ENCODE measurements around the gene CASP3. TPM values are rescaled to one million over a fixed set of nuclear protein-coding genes. Genes with fewer than 3 reads are reported as not detected.
"Not testable (repeated sequence)": the region's sequence is repeated elsewhere in the genome, so short reads cannot be mapped to it uniquely, and the experiment has no call there.

CASP3 gene
- total and polyA plus RNA-seq, 9 of the 15 experiments (the other 6 are each of a cell fraction or from before 2014, with no cell fraction given): 17.6 to 40.1 (median 31.8) TPM

GRCh38 chr4:184607429-184607828 is 41.8 kb downstream of the CASP3 start:
- 18% methylated on average over 2 of the region's 2 CpGs for WGBS (ENCODE audit: insufficient coverage, low coverage, missing lambda C conversion rate)
- FAIRE-seq: not testable (repeated sequence)

GRCh38 chr4:184602857-184603256 is 46.4 kb downstream of the CASP3 start:
- H3K27me3 ChIP-seq (ENCODE audit: control insufficient read depth in 2 of 2, insufficient read depth in 2 of 2, low read length in 2 of 2); CTCF ChIA-PET (ENCODE audit: low intra/inter-chr PET ratio); H3K9ac ChIP-seq (ENCODE audit: insufficient read depth in 1 of 2, low read depth in 2 of 2, low read length in 2 of 2); BruUV-seq (replicated peaks); in situ Hi-C loops (cut with MboI); H3K4me3 ChIP-seq; H3K9me3 ChIP-seq (replicated peaks; ENCODE audit: control insufficient read depth, insufficient read depth, low read depth, low read length); POLR2A ChIA-PET; intact Hi-C loops (cut with micrococcal nuclease); FAIRE-seq; ATAC-seq; H4K20me1 ChIP-seq (replicated peaks; ENCODE audit: control insufficient read depth, insufficient read depth, low read length); H3K27ac ChIP-seq (ENCODE audit: extremely low read depth, low read depth, low read length); H3K79me2 ChIP-seq (ENCODE audit: control insufficient read depth, insufficient read depth, low read length); DNase-seq (ENCODE audit: extremely low read depth in 1 of 4, low spot score in 3 of 4); H3K4me2 ChIP-seq (ENCODE audit: insufficient read depth, low read length); H3K36me3 ChIP-seq (ENCODE audit: control insufficient read depth, insufficient read depth, low read length); H2AFZ ChIP-seq (ENCODE audit: low read depth, low read length); H3K9me1 ChIP-seq (ENCODE audit: control insufficient read depth, insufficient read depth, low read length): not testable (repeated sequence)
- WGBS (ENCODE audit: insufficient coverage, low coverage, missing lambda C conversion rate): 0% methylated on average over 1 of the region's 1 CpG
- peaks cover 7 to 15% of the 10 kb centered on the region in 2 experiments for H3K4me1 ChIP-seq (replicated peaks in 1 of 2; ENCODE audit: control insufficient read depth in 2 of 2, insufficient read depth in 2 of 2, low read length in 2 of 2)

More at GRCh38 chr4:184607429-184607828, 41.8 kb downstream of the CASP3 start:
- H4K20me1 ChIP-seq (replicated peaks; ENCODE audit: control insufficient read depth, insufficient read depth, low read length); H3K4me1 ChIP-seq (replicated peaks in 1 of 2; ENCODE audit: control insufficient read depth in 2 of 2, insufficient read depth in 2 of 2, low read length in 2 of 2); H3K9me1 ChIP-seq (ENCODE audit: control insufficient read depth, insufficient read depth, low read length); in situ Hi-C loops (cut with MboI); CTCF ChIA-PET (ENCODE audit: low intra/inter-chr PET ratio); intact Hi-C loops (cut with micrococcal nuclease); H3K27me3 ChIP-seq (ENCODE audit: control insufficient read depth in 2 of 2, insufficient read depth in 2 of 2, low read length in 2 of 2); H3K9me3 ChIP-seq (replicated peaks; ENCODE audit: control insufficient read depth, insufficient read depth, low read depth, low read length); BruUV-seq (replicated peaks); H3K36me3 ChIP-seq (ENCODE audit: control insufficient read depth, insufficient read depth, low read length); POLR2A ChIA-PET; DNase-seq (ENCODE audit: extremely low read depth in 1 of 4, low spot score in 3 of 4); H3K4me3 ChIP-seq; H3K9ac ChIP-seq (ENCODE audit: insufficient read depth in 1 of 2, low read depth in 2 of 2, low read length in 2 of 2); H3K79me2 ChIP-seq (ENCODE audit: control insufficient read depth, insufficient read depth, low read length); ATAC-seq; H3K27ac ChIP-seq (ENCODE audit: extremely low read depth, low read depth, low read length); H3K4me2 ChIP-seq (ENCODE audit: insufficient read depth, low read length); H2AFZ ChIP-seq (ENCODE audit: low read depth, low read length): not testable (repeated sequence)
- TF ChIP-seq ZNF146 (CRISPR knock-in tag; IDR thresholded peaks at IDR 0.05; ENCODE audit: unreplicated experiment): peak; percentile 65

GRCh38 chr4:184600982-184601381 is 48.3 kb downstream of the CASP3 start:
- not testable (repeated sequence) for H4K20me1 ChIP-seq (replicated peaks; ENCODE audit: control insufficient read depth, insufficient read depth, low read length)

More at GRCh38 chr4:184600982-184601381, 48.3 kb downstream of the CASP3 start:
- 29% methylated on average over 7 of the region's 8 CpGs for WGBS (ENCODE audit: insufficient coverage, low coverage, missing lambda C conversion rate)
- H3K27me3 ChIP-seq (ENCODE audit: control insufficient read depth in 2 of 2, insufficient read depth in 2 of 2, low read length in 2 of 2); DNase-seq (ENCODE audit: extremely low read depth in 1 of 4, low spot score in 3 of 4); H3K4me2 ChIP-seq (ENCODE audit: insufficient read depth, low read length); H3K9me1 ChIP-seq (ENCODE audit: control insufficient read depth, insufficient read depth, low read length); BruUV-seq (replicated peaks); H3K27ac ChIP-seq (ENCODE audit: extremely low read depth, low read depth, low read length); FAIRE-seq; H3K79me2 ChIP-seq (ENCODE audit: control insufficient read depth, insufficient read depth, low read length); ATAC-seq; H3K4me3 ChIP-seq; H2AFZ ChIP-seq (ENCODE audit: low read depth, low read length); H3K9me3 ChIP-seq (replicated peaks; ENCODE audit: control insufficient read depth, insufficient read depth, low read depth, low read length); H3K36me3 ChIP-seq (ENCODE audit: control insufficient read depth, insufficient read depth, low read length); CTCF ChIA-PET (ENCODE audit: low intra/inter-chr PET ratio); intact Hi-C loops (cut with micrococcal nuclease); in situ Hi-C loops (cut with MboI): not testable (repeated sequence)
- H3K4me1 ChIP-seq (replicated peaks in 1 of 2; ENCODE audit: control insufficient read depth in 2 of 2, insufficient read depth in 2 of 2, low read length in 2 of 2): peaks cover 7 to 26% of the 10 kb centered on the region in 2 experiments
- peak overlapping the region in 1 of 2 experiments; percentile 26; a peak in 1 of 4 replicates for H3K9ac ChIP-seq (ENCODE audit: insufficient read depth in 1 of 2, low read depth in 2 of 2, low read length in 2 of 2)
- POLR2A ChIA-PET: interaction anchor here (0.5 to 0.6 kb wide), 2 partner anchors 377 to 641 kb away, joined by 3 read pairs; no protein-coding TSS in a partner anchor
